ENCODE measurements around the gene PTPRD. TPM values are rescaled to one million over a fixed set of nuclear protein-coding genes. Genes with fewer than 3 reads are reported as not detected.

PTPRD gene
- total RNA-seq, 1 donor from 2014 or later, result 30.8 TPM

GRCh38 chr9:9893837-9894236 lies 719.0 kb downstream of the PTPRD start:
- DNase-seq (no peak), ATAC-seq (no peak)
- no peak overlapping the region for H3K27ac ChIP-seq
- no peaks in the 10 kb centered on the region for H3K9me3 ChIP-seq
- intact Hi-C loops (cut with DNase I), result no loop called here
- no peaks in the 10 kb centered on the region for H3K27me3 ChIP-seq
- H3K4me1 ChIP-seq, result no peaks in the 10 kb centered on the region
- H3K4me3 ChIP-seq, result no peak overlapping the region
- TF ChIP-seq CTCF (IDR thresholded peaks at IDR 0.05), result no peak
- H3K36me3 ChIP-seq, result no peaks in the 10 kb centered on the region

- Histone ChIP-seq H3K9me3 (no peaks in the 10 kb centered on the region), H3K27me3 (no peaks in the 10 kb centered on the region), H3K27ac (no peak overlapping the region), H3K36me3 (no peaks in the 10 kb centered on the region), H3K4me1 (no peaks in the 10 kb centered on the region), H3K4me3 (no peak overlapping the region)
- no peak for DNase-seq
- intact Hi-C loops (cut with DNase I), result no loop called here
- no peak for ATAC-seq
- no peak for TF ChIP-seq CTCF (IDR thresholded peaks at IDR 0.05)
Observed at GRCh38 chr9:9892217-9892616, 720.6 kb downstream of the PTPRD start.

GRCh38 chr9:9881692-9882091 lies 731.1 kb downstream of the PTPRD start:
- no peaks in the 10 kb centered on the region for H3K4me1 ChIP-seq
- intact Hi-C loops (cut with DNase I), result no loop called here
- no peaks in the 10 kb centered on the region for H3K27me3 ChIP-seq
- H3K4me3 ChIP-seq, result no peak overlapping the region
- no peaks in the 10 kb centered on the region for H3K36me3 ChIP-seq
- H3K9me3 ChIP-seq, result no peaks in the 10 kb centered on the region
- DNase-seq (no peak), ATAC-seq (no peak)
- H3K27ac ChIP-seq, result no peak overlapping the region
- no peak for TF ChIP-seq CTCF (IDR thresholded peaks at IDR 0.05)

- intact Hi-C loops (cut with DNase I), result no loop called here
- Histone ChIP-seq H3K36me3 (no peaks in the 10 kb centered on the region), H3K9me3 (no peaks in the 10 kb centered on the region), H3K4me1 (no peaks in the 10 kb centered on the region), H3K27me3 (no peaks in the 10 kb centered on the region), H3K27ac (no peak overlapping the region), H3K4me3 (no peak overlapping the region)
- TF ChIP-seq CTCF (IDR thresholded peaks at IDR 0.05), result no peak
- DNase-seq, result no peak
- ATAC-seq, result no peak
Observed at GRCh38 chr9:9874270-9874669, 738.5 kb downstream of the PTPRD start.

GRCh38 chr9:9862235-9862810 lies 750.5 kb downstream of the PTPRD start:
- intact Hi-C loops (cut with DNase I), result no loop called here
- Histone ChIP-seq H3K4me3 (no peak overlapping the region), H3K36me3 (no peaks in the 10 kb centered on the region), H3K27me3 (no peaks in the 10 kb centered on the region), H3K9me3 (no peaks in the 10 kb centered on the region), H3K27ac (no peak overlapping the region), H3K4me1 (no peaks in the 10 kb centered on the region)
- ATAC-seq (no peak), DNase-seq (no peak)
- no peak for TF ChIP-seq CTCF (IDR thresholded peaks at IDR 0.05)
